Common myeloid progenitor, CD34-positive (primary cell): ENCODE data around the gene GCGR.
"Not testable (repeated sequence)": the region's sequence is repeated elsewhere in the genome, so short reads cannot be mapped to it uniquely, and the experiment has no call there.

Experiments
- CTCF ChIA-PET: fragments of 350-600 bp; sonication (Branson Sonifier 250); formaldehyde crosslinking; loops from one replicate; lab custom pipeline; 2021; ENCODE audit warnings: antibody characterized with exemption; lab: Charles Lee
- POLR2A ChIA-PET: fragments of 350-600 bp; sonication (Branson Sonifier 250); formaldehyde crosslinking; loops from one replicate; lab custom pipeline; 2021; ENCODE audit warnings: antibody characterized with exemption; lab: Charles Lee
- DNase-seq, 3 donors: peaks; one replicate each; pipeline versions ENCODE4 v3.0.0 to v3.0.0-alpha.2; 2013
- H3K27ac ChIP-seq, 2 experiments: 1 replicate in 1 of 2; 2 replicates in 1 of 2; pipeline ENCODE4 v1.7.0; 2013; ENCODE audit warnings: inconsistent platforms in 2 of 2, low read length in 2 of 2, mild to moderate bottlenecking in 2 of 2, low read depth in 1 of 2, moderate library complexity in 1 of 2; ENCODE audit not compliant: severe bottlenecking in 2 of 2, insufficient read depth in 1 of 2, poor library complexity in 1 of 2
- H3K27me3 ChIP-seq, 5 experiments: replicated peaks in 2 of 5; 1 replicate in 3 of 5; 2 replicates in 2 of 5; pipeline versions ENCODE4 v1.6.1 to v1.7.0; 2013; ENCODE audit warnings: low read length in 4 of 5, mild to moderate bottlenecking in 2 of 5, moderate library complexity in 2 of 5, inconsistent platforms in 1 of 5; ENCODE audit not compliant: insufficient read depth in 5 of 5, control insufficient read depth in 4 of 5
- H3K36me3 ChIP-seq, 4 experiments: 1 replicate in 2 of 4; 2 replicates in 2 of 4; pipeline versions ENCODE4 v1.6.1 to v1.7.0; 2013; ENCODE audit warnings: low read length in 3 of 4, control low read depth in 1 of 4, mild to moderate bottlenecking in 1 of 4; ENCODE audit not compliant: control insufficient read depth in 4 of 4, insufficient read depth in 4 of 4
- H3K4me1 ChIP-seq, 4 experiments: 1 replicate in 3 of 4; 2 replicates in 1 of 4; pipeline versions ENCODE4 v1.6.1 to v1.7.1; 2013; ENCODE audit warnings: low read length in 3 of 4, mild to moderate bottlenecking in 3 of 4, control low read depth in 1 of 4, inconsistent platforms in 1 of 4, moderate library complexity in 1 of 4; ENCODE audit not compliant: control insufficient read depth in 4 of 4, insufficient read depth in 4 of 4; ENCODE audit errors: control extremely low read depth in 1 of 4
- H3K4me3 ChIP-seq, 7 experiments: 1 replicate in 4 of 7; 2 replicates in 3 of 7; pipeline versions ENCODE4 v1.5.1 to v1.7.0; 2013; ENCODE audit warnings: mild to moderate bottlenecking in 7 of 7, low read length in 6 of 7, moderate library complexity in 6 of 7, inconsistent platforms in 2 of 7, low read depth in 2 of 7, control low read depth in 1 of 7; ENCODE audit not compliant: insufficient read depth in 4 of 7, control insufficient read depth in 1 of 7; ENCODE audit errors: extremely low read depth in 1 of 7
- H3K9me3 ChIP-seq, 5 experiments: 1 replicate in 4 of 5; 2 replicates in 1 of 5; pipeline versions ENCODE4 v1.6.1 to v1.7.1; 2013; ENCODE audit warnings: low read length in 4 of 5, mild to moderate bottlenecking in 2 of 5, inconsistent platforms in 1 of 5, low read depth in 1 of 5, moderate library complexity in 1 of 5; ENCODE audit not compliant: control insufficient read depth in 4 of 5, insufficient read depth in 2 of 5; ENCODE audit errors: control extremely low read depth in 1 of 5
- WGBS: methylation state at CpG from one replicate; pipeline ENCODE4 v1.1.5; 2013; ENCODE audit not compliant: insufficient coverage; 5-methylcytosine and 5-hydroxymethylcytosine counted together

Gene GCGR

GRCh38 chr17:81839301-81839700 is 35.4 kb downstream of the GCGR start:
- POLR2A ChIA-PET = no interaction called here
- H3K9me3 ChIP-seq = no peaks in the 10 kb centered on the region
- no peaks in the 10 kb centered on the region for H3K27me3 ChIP-seq
- peaks cover 0 to 17% (median 2%) of the 10 kb centered on the region in 4 experiments for H3K4me1 ChIP-seq
- WGBS = 86% methylated on average over 15 of the region's 15 CpGs
- no peak overlapping the region for H3K27ac ChIP-seq
- no peak overlapping the region for H3K4me3 ChIP-seq
- peaks cover 0 to 21% (median 14%) of the 10 kb centered on the region in 4 experiments for H3K36me3 ChIP-seq
- CTCF ChIA-PET = interaction anchor here (0.7 kb wide), 1 partner anchor 395 kb away, joined by 3 read pairs; no protein-coding TSS in a partner anchor
- no peak for DNase-seq

- ChIA-PET POLR2A (interaction anchor here (0.6 kb wide), 1 partner anchor 27 kb away, joined by 3 read pairs; no protein-coding TSS in a partner anchor), CTCF (interaction anchor here (0.7 kb wide), 1 partner anchor 394 kb away, joined by 3 read pairs; no protein-coding TSS in a partner anchor)
Observed at GRCh38 chr17:81840059-81840458, 36.1 kb downstream of the GCGR start.

GRCh38 chr17:81840826-81841778 is 37.2 kb downstream of the GCGR start:
- ChIA-PET POLR2A (interaction anchor here (0.9 kb wide), 1 partner anchor 11 kb away, joined by 3 read pairs; no protein-coding TSS in a partner anchor), CTCF (no interaction called here)
- WGBS = 96% methylated on average over 29 of the region's 40 CpGs
- peaks cover 0 to 15% (median 1%) of the 10 kb centered on the region in 4 experiments for H3K4me1 ChIP-seq
- no peaks in the 10 kb centered on the region for H3K27me3 ChIP-seq
- no peaks in the 10 kb centered on the region for H3K9me3 ChIP-seq
- H3K4me3 ChIP-seq = no peak overlapping the region
- peaks cover 5 to 39% (median 32%) of the 10 kb centered on the region in 4 experiments for H3K36me3 ChIP-seq
- H3K27ac ChIP-seq = no peak overlapping the region
- peak in 2 of 3 donors; percentile 43 to 45 for DNase-seq

More at GRCh38 chr17:81840059-81840458, 36.1 kb downstream of the GCGR start:
- Histone ChIP-seq H3K4me1 (peaks cover 0 to 15% (median 1%) of the 10 kb centered on the region in 4 experiments), H3K36me3 (peaks cover 0 to 28% (median 21%) of the 10 kb centered on the region in 4 experiments)
- not testable (repeated sequence) for DNase-seq, H3K27me3 ChIP-seq, H3K9me3 ChIP-seq, H3K27ac ChIP-seq, H3K4me3 ChIP-seq
- 100% methylated on average over 5 of the region's 5 CpGs for WGBS

GRCh38 chr17:81841866-81842265 is 37.9 kb downstream of the GCGR start:
- H3K9me3 ChIP-seq = no peaks in the 10 kb centered on the region
- no peak overlapping the region for H3K27ac ChIP-seq
- ChIA-PET POLR2A (interaction anchor here (0.9 to 1.8 kb wide), 2 partner anchors 10 to 13 kb away, joined by 3 to 5 read pairs; no protein-coding TSS in a partner anchor), CTCF (no interaction called here)
- H3K27me3 ChIP-seq = no peaks in the 10 kb centered on the region
- WGBS = 100% methylated on average over 13 of the region's 15 CpGs
- peaks cover 0 to 15% (median 1%) of the 10 kb centered on the region in 4 experiments for H3K4me1 ChIP-seq
- H3K36me3 ChIP-seq = peaks cover 9 to 46% (median 39%) of the 10 kb centered on the region in 4 experiments
- DNase-seq = no peak
- no peak overlapping the region for H3K4me3 ChIP-seq

- ChIA-PET POLR2A (interaction anchor here (0.7 to 1.8 kb wide), 4 partner anchors 9 to 256 kb away, joined by 3 to 5 read pairs (median 4); partner anchors contain the start of genes FASN and MCRIP1), CTCF (no interaction called here)
- Histone ChIP-seq H3K4me1 (peaks cover 0 to 15% (median 1%) of the 10 kb centered on the region in 4 experiments), H3K9me3 (no peaks in the 10 kb centered on the region), H3K36me3 (peaks cover 14 to 51% (median 42%) of the 10 kb centered on the region in 4 experiments), H3K27me3 (no peaks in the 10 kb centered on the region), H3K27ac (no peak overlapping the region), H3K4me3 (no peak overlapping the region)
- WGBS = 100% methylated on average over 10 of the region's 11 CpGs
- no peak for DNase-seq
Observed at GRCh38 chr17:81842378-81842724, 38.4 kb downstream of the GCGR start.

GRCh38 chr17:81842725-81843504 is 39.0 kb downstream of the GCGR start:
- H3K4me1 ChIP-seq = peaks cover 0 to 13% (median 1%) of the 10 kb centered on the region in 4 experiments
- ChIA-PET CTCF (interaction anchor here (0.7 to 1.4 kb wide), 2 partner anchors 10 to 14 kb away, joined by 3 read pairs; no protein-coding TSS in a partner anchor), POLR2A (interaction anchor here (0.7 to 1.8 kb wide), 4 partner anchors 9 to 255 kb away, joined by 3 to 5 read pairs (median 4); partner anchors contain the start of genes FASN and MCRIP1)
- H3K27me3 ChIP-seq = no peaks in the 10 kb centered on the region
- no peaks in the 10 kb centered on the region for H3K9me3 ChIP-seq
- peaks cover 15 to 54% (median 44%) of the 10 kb centered on the region in 4 experiments for H3K36me3 ChIP-seq
- H3K4me3 ChIP-seq = no peak overlapping the region
- WGBS = 93% methylated on average over 21 of the region's 21 CpGs
- H3K27ac ChIP-seq = no peak overlapping the region
- no peak for DNase-seq
